ENCODE results near the gene SLC8A2.
"Not testable (repeated sequence)": the region's sequence is repeated elsewhere in the genome, so short reads cannot be mapped to it uniquely, and the experiment has no call there.

Gene SLC8A2

GRCh38 chr19:47499863-47500830 lies 28.5 kb upstream of the SLC8A2 start:
- no peak for DNase-seq

GRCh38 chr19:47499371-47499770 lies 27.7 kb upstream of the SLC8A2 start:
- DNase-seq, result no peak

GRCh38 chr19:47498561-47498960 lies 26.9 kb upstream of the SLC8A2 start:
- no peak for DNase-seq

DNA sequence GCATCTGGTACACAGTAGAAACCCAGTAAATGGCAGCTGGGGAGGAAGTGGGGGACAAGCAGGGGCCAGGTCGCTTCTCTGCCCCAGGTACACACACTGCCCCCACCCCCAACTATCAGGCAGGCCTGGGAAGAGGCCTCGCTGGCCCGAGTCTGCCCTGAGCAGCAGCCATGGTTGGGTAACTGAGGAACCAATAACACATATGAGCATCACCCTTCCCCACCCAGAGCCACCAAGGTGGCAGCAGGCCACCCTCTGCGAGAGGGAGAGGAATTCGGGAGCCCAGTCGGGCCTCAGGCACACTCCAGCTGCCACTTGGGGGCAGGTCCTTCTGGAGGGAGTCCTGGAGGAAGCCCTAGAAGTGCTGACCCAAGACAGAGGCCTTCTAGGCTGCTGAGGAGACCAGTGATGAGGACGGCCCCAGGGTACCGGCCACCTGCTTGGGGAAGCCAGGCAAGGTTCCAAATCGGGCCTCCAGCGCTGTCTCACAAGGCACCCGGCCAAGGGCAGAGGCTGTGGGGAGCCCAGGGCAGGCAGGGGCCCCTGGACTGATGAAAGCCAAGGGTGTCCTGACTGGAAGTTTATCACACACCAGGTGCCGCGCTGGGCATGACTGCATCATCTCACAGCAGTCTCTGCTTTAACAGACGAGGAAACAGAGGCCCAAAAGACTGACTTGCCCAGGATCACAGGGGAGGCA lies 26.3 kb upstream of the SLC8A2 start:
- peak in 1 of 2 experiments; percentile 47 for DNase-seq

- DNase-seq, result peak; percentile 58 to 89
These were observed 25.5 kb upstream of the SLC8A2 start for GRCh38 chr19:47497050-47497766.

DNA sequence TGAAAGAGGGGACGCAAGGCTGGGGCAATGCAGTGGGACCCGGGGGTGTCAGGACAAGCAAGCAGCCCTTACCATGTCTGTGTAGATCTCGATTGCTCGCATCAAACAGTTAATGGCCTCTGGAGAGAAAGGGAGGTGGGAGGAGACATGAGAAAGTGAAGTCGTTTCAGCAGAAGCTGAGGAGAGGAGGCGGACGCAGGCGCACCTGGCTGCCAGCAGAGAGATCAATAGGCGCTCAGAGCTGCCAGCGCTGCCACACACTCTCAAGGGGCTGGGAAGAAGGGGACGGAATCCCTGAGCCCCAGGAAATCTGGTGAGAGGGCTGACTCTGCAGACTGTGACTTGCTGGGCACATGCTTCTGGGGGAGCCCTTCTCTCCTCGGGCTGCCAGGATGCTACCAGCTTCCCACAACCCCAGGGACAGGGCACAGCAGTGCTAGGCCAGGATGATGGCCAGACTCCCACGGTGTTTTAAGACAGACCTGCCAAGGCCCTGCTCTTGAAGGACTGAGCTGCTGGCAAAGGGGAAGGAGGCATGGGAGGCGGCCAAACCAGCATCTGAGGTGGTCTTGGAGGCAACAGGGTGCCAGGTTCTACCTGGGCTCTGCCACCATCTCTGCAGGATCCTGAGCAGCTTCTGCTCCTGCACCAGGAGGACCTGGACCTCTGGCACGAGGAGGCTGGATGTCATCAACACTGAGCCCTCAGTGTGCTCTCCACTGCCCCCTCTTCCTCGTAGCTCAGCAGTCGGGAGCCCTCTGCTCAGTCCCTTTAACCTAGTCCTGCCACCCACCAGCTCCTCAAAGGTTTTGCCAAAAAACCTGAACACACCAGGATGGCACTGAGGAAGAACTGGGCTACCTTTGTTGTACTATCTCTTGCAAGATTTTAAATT lies 24.0 kb upstream of the SLC8A2 start:
- DNase-seq, result no peak

DNA sequence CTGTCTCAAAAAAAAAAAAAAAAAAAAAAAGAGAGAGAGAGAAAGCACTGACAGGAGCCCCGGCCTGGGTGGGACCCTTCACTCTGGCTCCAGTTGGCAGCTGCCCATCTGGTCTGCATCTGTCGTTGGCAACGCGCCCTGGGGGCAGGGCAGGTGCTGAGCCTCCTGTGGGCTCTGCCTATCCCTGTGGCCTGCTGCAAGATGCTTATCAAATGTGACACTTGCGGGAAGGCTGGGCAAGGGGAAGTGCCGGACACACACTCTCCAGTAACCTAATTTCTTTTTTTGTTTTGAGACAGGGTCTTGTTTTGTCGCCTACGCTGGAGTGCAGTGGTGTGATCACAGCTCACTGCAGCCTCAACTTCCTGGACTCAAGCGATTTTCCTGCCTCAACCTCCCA lies 23.0 kb upstream of the SLC8A2 start:
- peak; percentile 20 to 46 for DNase-seq

GRCh38 chr19:47494211-47494547 lies 22.5 kb upstream of the SLC8A2 start:
- no peak for DNase-seq

GRCh38 chr19:47493378-47494210 lies 21.9 kb upstream of the SLC8A2 start:
- no peak for DNase-seq

DNA sequence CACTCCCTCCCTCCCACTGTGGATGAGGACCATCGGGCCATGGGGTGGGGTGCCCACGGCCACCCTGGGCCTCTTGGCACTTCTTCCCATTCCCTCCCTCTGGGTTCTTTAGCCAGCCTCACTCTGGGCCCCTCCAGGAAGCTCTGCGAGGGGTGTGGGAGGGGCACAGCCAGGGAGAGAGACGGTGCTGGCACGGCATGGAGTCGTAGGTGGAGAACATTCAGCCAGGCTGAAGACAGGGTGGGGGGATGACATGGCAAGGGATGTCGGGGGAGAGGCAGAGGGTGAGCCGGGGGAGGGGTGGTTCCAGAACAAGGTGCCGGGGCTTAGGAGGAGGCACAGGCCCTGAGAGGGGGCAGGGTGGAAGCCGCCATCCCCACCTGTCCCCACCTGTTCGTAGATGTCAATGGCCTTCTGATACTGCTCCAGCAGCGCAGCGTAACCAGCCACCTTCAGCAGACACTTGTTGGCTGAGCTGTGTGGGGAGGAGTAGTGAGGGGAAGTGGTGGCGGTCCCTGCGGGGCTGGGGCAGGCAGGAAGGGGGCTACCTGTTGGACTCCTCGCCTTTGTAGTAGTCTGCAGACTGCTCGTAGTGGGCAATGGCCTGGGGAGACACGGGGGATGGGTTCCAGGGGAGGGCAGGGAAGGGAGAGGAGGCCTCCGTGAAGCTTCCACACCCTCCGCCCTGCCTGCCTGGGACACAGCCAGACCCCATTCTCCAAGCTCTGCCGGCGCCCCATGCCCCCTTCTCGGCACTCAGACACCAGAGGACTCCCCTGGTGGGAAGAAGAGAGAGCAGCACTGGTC lies 21.1 kb upstream of the SLC8A2 start:
- no peak for DNase-seq

DNA sequence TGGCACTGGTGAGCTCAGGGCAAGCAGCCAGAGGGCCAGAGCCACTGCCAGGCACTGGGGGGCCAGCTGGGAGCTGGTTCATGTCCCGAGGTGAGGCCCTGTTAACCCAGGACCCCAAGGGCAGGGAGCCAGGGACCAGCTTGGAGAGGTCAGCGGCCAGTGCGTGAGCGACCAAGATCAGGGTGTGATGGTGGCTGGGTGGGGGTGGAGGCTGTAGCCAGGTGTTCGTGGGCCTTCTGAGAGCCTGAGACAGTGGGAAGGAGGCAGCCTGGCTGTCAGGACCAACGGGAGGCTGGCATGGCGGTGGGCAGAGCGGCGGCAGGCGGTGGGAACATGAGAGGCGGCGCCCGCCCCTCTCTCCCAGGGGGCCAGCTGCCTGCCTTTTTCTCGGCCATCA lies 20.4 kb upstream of the SLC8A2 start:
- DNase-seq, result no peak

- DNase-seq, result no peak
These were observed 19.9 kb upstream of the SLC8A2 start for GRCh38 chr19:47491358-47492136.

GRCh38 chr19:47490847-47491246 lies 19.2 kb upstream of the SLC8A2 start:
- no peak for DNase-seq

DNA sequence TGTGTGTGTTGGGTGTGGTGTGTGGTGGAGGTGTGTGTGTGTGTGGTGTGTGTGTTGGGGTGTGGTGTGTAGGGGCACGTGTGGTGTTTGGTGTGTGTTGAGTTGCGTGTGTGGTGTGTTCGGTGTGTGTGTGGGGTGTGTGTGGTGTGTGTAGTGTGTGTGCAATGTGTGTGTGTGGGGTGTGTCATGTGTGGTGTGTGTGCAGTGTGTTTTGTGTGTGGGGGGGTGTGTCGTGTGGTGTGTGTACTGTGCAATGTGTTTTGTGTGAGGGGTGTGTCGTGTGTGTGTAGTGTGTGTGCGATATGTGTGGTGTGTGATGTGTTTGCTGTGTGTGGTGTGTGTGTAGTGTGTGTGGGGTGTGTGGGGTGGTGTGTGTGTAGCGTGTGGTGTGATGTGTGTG lies 18.3 kb upstream of the SLC8A2 start:
- no peak for DNase-seq

GRCh38 chr19:47489072-47489914 lies 17.6 kb upstream of the SLC8A2 start:
- no peak for DNase-seq

DNA sequence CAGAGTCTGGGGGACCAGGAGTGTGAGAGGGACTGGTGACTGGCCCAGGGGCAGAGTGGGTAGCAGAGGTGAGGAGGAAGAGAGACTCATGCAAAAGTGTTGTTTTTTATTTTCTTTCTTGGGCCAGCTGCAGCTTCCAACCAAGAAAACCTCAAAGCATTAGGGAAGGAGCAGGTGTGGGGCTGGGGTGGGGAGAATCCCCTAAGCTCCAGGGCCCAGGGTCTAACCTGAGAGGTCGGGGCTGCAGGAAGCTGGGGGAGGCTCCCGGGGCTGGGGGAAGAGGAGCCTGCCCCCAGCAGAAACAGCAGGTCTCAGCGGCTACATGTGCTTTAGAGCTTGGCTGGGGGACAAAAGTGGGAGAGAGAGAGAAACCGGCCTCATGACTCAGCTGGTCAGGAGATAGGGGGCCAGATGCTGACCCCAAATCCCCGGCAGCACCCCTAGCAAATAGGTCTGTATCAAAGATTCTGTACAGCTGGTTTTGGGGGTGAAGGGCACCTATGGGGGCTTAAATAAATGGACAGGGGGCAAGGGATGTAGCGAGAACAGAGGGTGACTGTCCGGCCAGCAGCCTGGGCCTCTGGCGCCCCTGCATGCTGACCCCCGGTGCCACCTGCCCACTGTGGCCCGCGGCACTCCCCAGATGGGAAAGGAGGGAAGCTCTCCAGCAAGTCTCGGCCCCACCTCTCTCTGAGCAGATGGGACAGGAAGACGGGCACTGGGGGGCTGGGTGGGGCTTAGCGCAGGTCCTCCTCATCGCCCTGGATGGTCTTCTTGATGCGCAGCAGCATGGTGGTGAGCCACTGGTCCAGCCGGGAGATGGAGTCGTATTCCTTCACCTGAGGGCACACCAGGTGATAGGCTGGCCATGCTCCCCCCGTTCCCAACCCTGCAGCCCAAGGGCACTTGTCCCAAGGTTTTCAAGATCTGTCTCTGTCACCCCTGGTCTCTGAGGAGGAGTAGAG lies 16.1 kb upstream of the SLC8A2 start:
- no peak for DNase-seq

GRCh38 chr19:47486900-47487299 lies 15.2 kb upstream of the SLC8A2 start:
- no peak for DNase-seq

DNA sequence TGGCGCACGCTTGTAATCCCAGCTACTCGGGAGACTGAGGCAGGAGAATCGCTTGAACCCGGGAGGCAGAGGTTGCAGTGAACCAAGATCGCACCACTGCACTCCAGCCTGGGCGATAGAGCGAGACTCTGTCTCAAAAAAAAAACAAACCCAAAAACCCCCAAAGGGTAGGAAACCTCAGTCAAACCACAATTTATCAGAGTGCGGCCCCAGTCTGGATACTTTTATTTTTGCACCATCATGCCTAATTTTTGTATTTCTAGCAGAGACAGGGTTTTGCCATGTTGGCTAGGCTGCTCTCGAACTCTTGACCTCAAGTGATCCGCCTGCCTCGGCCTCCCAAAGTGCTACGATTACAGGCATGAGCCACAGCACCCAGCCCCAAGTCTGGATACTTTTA lies 14.5 kb upstream of the SLC8A2 start:
- DNase-seq, result not testable (repeated sequence)

All from NCI-H2081 (cell line).